Stimulated activated CD8-positive, alpha-beta memory T cell treated with anti-CD3 and anti-CD28 coated beads, Interleukin-15, amount 100 ng/mL, for 24 hours (primary cell): ENCODE results near the gene CCRL2.
"Not testable (repeated sequence)": the region's sequence is repeated elsewhere in the genome, so short reads cannot be mapped to it uniquely, and the experiment has no call there.

Experiments used
- DNase-seq: peaks from one replicate; pipeline ENCODE4 v3.0.0-alpha.2; 2020; ENCODE audit warnings: low read depth

The CCRL2 gene

DNA sequence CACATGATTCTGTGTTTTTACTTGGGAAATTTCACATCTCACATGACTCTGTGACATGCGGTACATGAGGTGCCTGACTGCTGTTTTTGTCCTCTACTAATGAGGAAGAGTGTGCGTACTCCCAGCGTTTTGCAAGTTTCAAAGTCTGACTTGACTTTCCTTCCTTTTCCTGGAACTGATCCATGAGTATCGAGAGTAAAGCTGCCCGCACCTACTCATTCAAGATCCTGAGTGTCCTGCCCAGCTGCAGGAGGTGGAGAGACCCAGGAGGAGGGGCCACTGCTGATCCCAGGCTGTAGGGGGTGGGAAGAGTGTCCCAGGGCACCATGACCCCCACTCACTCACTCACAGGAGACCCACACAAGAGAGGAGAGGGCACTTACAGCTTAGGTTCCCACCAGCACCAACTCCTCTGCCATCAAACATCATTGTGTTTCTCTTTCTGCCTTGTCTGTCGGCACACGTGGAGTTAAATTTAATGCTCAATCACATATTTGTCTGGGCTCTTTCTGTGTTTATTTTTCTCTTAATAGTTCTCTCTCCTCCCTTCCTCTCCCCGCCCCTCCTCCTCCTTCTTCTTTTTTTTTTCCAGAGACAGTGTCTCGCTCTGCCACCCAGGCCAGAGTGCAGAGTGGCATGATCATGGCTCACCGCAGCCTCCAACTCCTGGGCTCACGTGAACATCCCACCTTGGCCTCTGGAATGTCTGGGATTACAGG, 1.6 kb upstream of the CCRL2 start:
- no peak for DNase-seq

DNA sequence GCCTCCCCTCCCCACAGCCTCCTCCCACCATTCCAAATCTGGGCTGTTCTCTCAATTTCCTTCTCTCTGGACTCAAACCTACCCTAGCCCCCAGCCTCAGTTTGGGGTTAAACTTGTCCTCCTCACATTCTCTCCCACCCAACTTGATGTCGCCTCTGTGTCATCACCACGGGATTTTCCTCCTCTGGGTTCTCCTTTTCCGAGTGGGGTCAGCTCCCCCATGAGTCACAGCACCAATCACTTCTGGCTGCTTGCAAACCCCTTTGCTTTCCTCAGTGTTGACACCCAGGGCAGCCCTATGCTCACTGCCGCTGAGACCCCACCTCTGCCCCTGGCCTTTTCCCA, 644 bp upstream of the CCRL2 start:
- no peak for DNase-seq

DNA sequence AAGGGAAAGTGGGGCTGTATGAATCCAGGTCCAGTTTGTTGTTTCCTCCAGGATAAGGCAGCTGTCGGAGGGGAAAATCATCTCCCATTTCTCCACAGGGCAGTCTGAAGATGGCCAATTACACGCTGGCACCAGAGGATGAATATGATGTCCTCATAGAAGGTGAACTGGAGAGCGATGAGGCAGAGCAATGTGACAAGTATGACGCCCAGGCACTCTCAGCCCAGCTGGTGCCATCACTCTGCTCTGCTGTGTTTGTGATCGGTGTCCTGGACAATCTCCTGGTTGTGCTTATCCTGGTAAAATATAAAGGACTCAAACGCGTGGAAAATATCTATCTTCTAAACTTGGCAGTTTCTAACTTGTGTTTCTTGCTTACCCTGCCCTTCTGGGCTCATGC, 911 bp downstream of the CCRL2 start:
- no peak for DNase-seq

DNA sequence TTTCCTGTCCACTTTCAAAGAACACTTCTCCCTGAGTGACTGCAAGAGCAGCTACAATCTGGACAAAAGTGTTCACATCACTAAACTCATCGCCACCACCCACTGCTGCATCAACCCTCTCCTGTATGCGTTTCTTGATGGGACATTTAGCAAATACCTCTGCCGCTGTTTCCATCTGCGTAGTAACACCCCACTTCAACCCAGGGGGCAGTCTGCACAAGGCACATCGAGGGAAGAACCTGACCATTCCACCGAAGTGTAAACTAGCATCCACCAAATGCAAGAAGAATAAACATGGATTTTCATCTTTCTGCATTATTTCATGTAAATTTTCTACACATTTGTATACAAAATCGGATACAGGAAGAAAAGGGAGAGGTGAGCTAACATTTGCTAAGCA, 1.8 kb downstream of the CCRL2 start:
- DNase-seq = no peak

DNA sequence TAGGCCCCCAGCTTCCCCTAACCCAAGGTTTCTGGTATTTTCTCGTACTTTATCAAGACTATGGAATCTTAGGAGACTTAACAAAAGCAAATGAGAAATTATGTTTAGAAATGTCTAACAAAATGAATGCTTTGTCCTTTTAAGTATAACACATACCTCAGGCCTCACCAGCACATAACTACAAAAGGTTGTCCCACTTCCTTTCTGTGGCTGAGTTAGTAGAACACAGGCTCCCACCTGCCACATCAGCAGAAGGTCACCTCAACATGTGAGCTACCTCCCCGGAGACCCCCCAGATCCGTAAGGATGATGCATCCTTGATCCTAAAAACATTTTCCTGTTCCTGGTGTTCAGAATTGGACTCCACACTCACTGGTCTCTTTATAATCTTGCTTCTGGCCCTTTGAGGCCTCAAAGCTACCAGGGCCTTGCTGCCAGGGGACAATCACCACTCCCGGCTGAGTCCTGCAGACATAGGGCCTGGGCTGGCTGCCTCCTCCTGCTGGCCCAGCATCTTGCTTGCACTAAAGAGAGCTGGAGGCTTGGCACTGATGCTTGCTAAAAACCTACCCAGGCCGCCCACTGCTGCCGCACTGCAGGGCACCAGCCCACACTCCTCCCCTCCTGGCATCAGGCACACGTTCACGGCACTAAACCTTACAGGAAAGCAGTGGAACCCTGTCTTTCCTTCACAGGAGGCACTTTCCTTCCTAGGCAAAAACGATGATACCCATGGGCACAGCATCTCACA, 2.9 kb downstream of the CCRL2 start:
- DNase-seq = no peak

DNA sequence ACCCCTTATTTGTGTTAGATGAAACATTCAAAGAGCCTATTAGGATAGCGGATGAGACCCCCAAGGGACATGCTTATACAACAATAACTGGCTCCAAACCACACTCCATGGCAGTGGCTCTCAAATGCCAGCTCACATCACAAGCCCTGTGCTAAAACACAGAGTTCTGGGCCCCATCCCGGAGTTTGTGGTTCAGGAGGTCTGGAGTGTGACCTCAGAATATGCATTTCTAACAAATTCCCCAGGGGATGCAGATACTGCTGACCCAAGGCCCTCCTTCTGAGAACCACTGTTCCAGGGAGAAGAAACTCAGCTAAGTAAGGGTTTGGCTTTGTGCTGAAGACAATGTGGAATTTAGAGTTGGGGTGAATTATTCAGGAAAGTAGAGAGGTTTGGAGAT, 3.6 kb downstream of the CCRL2 start:
- DNase-seq = no peak

DNA sequence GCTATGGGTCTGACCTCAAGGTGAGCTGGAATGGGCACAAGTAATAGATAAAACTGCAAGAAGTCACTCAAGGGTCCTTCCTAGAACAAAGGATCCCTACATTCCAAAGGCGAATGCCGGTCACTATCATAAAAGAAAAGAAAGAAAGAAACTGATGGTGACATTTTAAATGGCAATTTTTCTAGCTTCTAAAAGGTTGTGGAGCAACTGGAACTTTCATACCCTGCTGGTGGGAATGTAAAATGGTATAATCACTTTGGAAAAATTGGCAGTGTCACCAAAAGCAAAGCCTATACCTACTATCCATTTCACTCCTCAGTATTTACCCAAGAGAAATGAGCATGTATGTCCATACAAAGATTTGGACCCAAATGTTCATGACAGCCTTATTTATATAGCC, 4.2 kb downstream of the CCRL2 start:
- DNase-seq = no peak

DNA sequence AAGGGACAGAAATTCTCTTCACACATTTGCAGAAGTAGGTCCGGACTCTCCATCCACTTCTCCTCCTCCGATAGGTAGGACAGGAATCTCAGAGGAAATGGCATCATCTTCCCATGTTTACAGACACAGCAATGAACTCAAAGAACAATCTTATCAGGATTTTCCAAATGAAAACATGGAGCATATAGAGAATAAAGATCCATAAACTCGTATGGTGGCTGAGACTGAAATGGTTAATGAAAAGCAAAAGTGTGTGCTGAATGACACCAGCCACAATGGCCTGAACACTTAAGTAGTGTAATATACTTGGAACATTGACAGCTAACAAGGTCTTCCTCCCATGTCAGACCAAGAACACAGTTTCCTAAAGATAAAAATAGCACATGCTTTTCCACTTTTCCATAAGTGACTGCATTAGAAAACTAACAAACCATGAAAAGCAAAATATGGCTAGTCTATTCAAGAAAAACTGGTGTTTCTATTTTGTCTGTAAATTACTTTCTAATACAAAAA, 5.8 kb downstream of the CCRL2 start:
- DNase-seq = no peak

DNA sequence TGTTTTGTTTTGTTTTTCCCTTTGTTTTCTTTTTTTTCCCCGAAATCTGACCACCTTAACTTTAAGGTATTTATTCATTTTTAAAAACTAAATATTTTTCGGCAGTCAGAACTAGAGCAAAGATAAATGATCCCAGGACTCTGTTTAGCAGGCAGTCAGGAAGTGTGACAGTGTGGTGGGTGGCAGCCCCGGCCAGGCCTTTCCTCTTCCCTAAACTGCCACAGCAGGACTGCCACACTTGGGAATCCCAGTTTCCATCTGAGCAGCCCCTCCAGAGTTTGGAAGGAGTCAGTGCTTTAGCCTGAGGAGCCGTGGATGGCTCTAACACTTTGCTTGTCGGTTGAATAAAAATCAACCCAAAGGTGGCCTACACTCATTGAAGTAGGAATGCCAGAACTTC, 6.9 kb downstream of the CCRL2 start:
- DNase-seq = no peak

DNA sequence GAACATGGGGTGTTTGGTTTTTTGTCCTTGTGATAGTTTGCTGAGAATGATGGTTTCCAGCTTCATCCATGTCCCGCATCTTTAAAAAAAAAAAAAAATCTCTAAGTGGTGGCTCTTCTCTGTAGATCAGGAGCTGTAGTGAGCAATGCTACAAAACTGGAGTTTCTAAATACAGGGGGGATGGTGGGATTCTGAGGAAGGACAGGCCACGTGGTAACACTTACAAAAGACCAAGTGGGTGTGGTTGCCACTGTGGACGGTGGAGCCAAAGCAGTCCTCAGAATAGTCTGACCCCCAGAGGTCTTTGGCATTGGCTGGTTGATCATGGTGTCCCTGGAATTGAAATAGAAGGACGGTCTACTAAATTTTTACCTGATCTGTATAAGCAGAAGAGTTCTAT, 7.7 kb downstream of the CCRL2 start:
- no peak for DNase-seq

DNA sequence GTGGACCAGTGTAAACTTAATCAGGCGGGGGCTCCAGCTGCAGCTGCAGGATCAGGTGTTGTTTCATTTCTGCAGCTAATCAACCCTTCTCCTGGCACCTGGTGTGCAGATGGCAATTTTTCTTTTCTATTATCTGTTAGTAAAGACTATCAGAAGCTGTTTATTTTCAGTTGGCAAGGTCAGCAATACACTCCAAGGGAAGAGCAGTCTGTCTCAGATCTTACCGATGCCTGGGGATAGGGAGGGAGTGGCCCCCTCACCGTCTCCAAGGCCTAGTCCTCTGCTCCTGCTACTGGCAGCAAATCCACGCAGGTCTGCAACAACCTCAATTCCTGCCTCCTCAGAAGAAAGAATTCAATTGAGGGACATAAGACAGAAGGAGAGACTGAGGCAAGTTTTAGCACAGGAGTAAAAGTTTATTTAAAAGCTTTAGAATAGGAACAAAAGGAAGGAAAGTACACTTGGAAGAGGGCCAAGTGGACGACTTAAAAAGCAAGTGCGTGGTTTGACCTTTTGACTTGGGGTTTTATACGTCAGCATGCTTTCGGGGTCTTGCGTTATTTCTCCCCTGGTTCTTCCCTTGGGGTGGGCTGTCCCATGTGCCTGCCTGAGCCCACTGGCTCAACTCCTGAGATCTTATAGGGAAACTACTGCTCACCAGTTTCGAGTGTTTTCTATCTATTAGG, 9.2 kb downstream of the CCRL2 start:
- no peak for DNase-seq

DNA sequence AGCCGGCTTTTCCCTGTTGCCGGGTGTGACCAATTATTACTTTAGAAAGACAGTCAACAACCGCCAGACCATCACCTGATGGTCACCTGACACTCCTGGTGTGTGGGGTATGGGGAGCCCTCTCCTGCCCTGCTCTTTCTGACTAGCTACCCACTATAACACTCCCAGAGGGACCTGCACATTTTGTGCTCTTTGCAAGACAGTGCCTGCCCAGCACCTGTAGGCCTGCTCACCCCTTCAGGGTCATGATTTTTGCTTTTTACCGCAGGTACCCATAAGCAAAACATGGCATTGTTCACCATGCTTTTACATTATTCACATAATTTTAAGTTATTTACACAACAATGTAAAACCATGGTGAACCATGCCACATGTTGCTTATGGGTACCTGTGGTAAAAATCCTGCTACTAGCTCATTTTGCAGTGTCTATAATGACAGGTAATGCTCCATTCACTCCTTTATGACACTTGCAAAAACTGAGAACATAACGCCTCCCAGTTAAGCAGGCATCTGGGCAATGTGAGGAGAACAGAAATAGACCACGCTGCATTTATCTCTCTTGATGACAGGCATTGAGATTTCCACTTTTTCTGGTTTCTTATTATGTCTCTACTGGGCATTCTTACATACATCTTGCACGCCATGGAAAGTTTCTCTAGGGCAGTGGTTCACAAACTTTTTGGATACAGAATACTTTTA, 9.9 kb downstream of the CCRL2 start:
- DNase-seq = no peak

DNA sequence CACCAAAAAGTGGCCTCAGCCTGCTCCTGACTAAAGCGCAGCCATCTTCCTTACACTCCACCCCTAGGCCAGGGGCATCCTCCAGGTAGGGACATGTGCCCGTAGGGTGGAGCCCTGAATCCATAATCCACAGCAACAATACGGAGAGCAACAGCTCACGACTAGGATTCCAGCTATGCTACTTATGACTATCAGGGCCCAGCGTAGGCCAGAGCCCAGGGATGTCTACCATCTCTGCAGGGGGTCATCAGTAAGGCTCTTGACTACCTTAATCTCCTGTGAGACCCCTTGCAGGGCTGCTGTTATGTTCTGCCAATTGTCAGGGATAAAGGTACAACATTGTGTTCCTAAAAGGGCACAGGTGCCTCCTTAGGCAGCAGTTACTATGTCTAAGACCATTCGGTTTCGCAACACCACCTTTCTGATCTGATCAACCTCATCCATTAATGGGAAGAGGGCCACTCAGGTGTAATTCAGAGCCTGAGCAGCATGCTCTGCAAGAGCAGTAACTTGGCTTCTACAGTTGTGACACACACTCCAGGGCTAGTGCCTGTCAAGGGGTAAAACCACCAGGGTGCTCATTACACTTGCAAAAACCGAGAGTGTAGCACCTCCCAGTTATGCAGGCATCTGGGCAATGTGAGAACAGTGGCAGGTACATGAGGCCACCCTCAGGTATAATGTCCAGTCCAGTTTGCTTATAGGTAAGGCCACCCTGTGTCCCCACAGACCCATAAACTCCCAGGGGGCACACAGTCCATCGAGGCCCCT, 11.0 kb downstream of the CCRL2 start:
- no peak for DNase-seq

DNA sequence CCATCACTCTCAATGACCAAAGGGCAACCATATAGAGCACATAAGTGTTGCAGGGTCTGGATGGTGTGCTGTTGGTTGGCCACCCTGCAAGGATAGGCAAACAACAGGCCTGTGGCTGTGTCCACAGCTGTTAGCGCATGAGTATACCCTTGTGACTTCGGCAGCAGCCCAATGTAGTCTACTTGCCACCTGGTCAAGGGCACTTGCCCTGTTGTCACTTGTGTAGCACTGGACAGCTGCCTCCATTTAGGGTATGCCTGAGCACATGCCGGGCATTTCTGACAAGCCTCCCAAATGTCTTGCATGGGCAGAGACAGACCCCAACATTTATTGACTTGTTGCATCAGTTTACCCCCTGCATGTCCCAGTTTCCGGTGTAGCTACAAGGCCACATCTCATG, 12.8 kb downstream of the CCRL2 start:
- no peak for DNase-seq

DNA sequence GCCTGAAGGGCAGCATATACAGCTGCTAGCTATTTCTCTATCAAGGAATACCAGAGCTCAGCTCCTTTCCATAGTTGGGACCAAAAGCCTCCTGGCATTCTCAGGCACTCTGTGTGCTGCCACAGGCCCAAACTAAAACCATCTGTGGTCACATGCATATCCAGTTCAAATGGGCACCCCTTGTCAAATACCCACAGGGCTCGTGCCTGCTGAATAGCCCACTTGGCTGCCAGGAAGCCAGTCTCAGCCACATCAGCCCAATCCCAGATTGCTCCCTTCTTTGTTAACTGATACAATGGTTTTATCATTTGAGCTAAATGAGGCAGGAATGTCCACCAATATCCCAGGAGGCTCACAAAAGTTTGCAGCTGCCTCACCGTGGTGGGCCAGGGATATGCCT, 13.9 kb downstream of the CCRL2 start:
- no peak for DNase-seq

DNA sequence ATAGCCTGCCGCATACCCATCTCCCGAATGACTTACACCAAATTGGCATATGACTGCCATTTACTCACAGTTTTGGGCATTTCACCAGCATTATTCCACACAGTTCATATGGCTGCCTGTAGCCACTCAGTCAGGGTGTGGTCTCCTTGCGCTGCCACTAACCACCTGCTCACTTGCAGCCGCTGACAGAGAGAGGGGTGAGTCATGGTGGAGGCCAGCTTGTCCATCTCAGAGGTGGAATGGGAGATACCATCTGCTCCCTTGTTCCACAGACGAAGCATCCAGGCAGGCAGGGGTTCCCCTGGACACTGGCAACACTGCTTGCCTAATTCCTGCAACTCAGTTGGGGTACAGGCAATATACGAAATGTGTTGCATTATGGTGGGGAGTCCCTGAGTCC, 15.6 kb downstream of the CCRL2 start:
- no peak for DNase-seq

DNA sequence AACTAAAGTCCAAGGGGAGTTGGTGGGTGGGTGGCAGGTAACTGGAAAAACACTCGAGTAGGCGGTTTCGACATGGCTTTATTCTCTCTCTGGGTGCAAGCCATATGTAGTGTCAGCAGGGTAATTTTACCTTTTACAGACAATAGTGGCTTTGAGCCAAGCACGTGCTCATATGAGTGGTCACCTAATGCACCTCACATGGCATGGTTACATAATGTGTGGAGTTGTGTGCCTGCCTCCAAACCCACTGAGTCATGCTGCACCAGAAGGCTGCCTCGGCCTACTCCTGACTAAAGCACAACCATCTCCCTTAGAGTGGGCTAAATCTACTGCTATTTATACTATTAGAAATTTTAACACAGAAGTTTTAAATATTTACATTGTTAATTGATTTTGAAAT, 16.5 kb downstream of the CCRL2 start:
- no peak for DNase-seq

DNA sequence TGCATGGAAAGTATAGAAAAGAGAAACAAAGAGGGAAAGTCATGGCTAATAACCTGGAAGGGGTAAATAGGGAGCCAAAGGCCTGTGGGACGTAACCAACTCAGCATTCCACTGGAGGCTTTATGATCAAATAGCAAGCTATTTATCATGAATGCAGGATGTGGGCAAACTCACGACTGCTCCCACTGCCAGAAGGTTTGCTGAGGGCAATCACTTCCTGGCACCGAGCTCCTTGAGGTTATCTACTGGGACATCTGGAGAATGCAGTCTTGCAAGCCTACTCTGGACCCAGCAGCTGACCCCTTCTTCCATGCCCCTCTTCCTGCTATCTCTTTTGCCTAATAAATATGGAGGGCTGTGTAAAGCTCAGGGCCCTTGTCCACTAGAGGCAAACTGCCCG, 19.4 kb downstream of the CCRL2 start:
- DNase-seq = not testable (repeated sequence)

DNA sequence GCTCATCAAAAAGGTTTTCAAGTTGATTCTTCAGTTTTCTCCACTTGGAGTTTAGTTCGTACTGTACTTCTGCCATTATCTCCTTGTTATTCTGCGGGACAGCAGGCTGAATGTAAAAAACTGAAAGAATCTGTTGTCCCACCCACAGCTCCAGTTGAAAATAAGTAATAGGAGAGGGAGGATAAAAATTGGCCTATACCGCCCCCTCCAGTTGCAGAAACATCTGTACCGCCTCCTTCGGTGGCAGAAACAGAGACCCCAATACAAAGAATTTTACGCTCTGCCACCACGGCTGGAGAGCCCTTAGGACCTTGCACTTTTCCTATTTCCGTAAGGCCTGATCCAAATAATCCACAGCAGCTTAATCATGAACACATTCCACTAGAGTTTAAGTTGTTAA, 20.3 kb downstream of the CCRL2 start:
- not testable (repeated sequence) for DNase-seq

DNA sequence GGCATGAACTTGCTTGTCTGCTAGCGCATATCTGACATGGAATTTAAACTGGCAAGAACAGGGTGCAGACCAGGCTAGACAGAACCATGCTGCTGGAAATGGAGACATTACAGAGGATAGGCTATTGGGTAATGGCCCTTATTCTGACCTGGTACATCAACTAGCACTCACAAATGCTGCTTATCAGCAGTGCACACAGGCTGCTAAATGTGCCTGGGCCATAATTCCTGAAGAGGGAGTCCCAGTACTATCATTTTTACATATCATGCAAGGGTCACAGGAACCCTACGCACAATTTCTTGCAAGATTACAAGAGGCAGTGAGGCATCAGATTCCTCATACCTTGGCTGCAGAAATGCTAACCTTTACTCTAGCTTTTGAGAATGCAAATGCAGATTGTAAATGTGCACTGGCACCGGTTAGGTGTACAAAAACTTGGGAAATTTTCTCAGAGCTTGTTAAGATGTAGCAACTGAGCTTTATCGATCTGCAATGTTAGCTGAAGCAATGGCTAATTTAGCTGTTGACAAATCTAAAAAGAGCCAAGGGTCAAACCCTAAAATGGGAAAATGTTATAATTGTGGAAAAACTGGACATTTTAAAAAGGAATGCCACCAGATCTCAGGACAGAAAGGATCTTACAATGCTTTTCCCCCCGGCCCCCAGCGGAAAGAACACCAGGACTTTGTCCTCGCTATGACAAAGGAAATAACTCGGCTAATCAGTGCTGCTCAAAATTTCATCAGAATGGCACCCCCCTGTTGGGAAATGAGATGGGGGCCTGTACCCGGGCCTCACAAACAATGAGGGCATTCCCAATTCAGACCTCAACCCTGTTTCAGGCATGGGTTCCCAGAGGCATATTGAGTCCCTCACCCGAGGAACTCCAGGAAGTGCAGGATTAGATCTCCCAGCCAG, 21.1 kb downstream of the CCRL2 start:
- DNase-seq = no peak

DNA sequence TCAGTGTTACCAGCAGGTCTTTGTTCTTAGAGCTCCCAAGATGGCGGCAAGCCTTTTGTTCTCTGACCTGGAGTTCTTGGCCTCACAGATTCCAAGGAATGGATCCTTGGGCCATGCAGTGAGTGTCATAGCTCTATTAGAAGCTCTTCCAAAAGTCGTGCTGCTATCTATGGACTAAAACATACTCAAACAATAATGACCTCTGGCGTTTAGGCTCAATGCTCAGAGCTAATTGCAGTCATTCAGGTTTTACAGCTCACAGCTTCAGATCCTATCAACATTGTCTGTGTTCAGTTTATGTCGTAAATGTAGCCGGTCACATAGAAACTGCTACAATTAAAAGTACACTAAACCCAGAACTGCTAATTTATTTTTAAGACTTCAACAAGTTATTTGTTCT, 22.2 kb downstream of the CCRL2 start:
- DNase-seq = no peak
